Mucosa of stomach (tissue), 1 donor: Measurements from ENCODE around the gene GEMIN5.

Experiments used
- H3K27me3 ChIP-seq: one replicate; pipeline ENCODE4 v1.7.0; 2013; ENCODE audit warnings: mild to moderate bottlenecking, low read length; ENCODE audit not compliant: control insufficient read depth, insufficient read depth
- H3K36me3 ChIP-seq: one replicate; pipeline ENCODE4 v1.7.0; 2013; ENCODE audit warnings: low read length; ENCODE audit not compliant: control insufficient read depth, insufficient read depth
- H3K4me1 ChIP-seq: one replicate; pipeline ENCODE4 v1.7.0; 2013; ENCODE audit warnings: mild to moderate bottlenecking, low read length; ENCODE audit not compliant: control insufficient read depth, insufficient read depth
- H3K4me3 ChIP-seq: one replicate; pipeline ENCODE4 v1.7.0; 2013; ENCODE audit warnings: low read length
- H3K9ac ChIP-seq: one replicate; pipeline ENCODE4 v1.7.0; 2013; ENCODE audit warnings: mild to moderate bottlenecking, low read length, moderate library complexity
- H3K9me3 ChIP-seq: one replicate; pipeline ENCODE4 v1.7.0; 2013; ENCODE audit warnings: mild to moderate bottlenecking, low read length, moderate library complexity; ENCODE audit not compliant: control insufficient read depth
- donor health status: Pancreatic carcinoma.

Gene GEMIN5

GRCh38 chr5:154857530-154858296 is 80.3 kb downstream of the GEMIN5 start:
- Histone ChIP-seq H3K9me3 (no peaks in the 10 kb centered on the region), H3K4me3 (peak overlapping the region; percentile 97), H3K36me3 (no peaks in the 10 kb centered on the region), H3K9ac (peak overlapping the region; percentile 91), H3K27me3 (no peaks in the 10 kb centered on the region), H3K4me1 (peaks cover 20% of the 10 kb centered on the region)

DNA sequence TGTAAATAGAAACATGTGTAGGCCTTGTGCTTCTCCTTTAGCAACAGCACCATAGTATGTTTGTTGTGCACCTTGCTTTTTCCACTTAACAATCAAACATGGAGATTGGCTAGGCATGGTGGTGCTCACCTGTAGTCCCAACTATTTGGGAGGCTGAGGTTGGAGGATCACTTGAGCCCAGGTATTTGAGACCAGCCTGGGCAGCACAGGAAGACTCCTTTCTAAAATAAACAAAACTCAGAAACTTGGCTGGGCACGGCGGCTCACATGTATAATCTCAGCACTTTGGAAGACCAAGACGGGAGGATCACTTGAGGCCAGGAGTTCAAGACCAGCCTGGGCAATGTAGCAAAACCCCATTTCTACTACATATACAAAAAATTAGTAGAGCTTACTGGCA is 86.7 kb downstream of the GEMIN5 start:
- peaks cover 3% of the 10 kb centered on the region for H3K4me1 ChIP-seq
- H3K9ac ChIP-seq: no peak overlapping the region
- no peak overlapping the region for H3K4me3 ChIP-seq
- H3K36me3 ChIP-seq: no peaks in the 10 kb centered on the region
- H3K9me3 ChIP-seq: no peaks in the 10 kb centered on the region
- no peaks in the 10 kb centered on the region for H3K27me3 ChIP-seq

DNA sequence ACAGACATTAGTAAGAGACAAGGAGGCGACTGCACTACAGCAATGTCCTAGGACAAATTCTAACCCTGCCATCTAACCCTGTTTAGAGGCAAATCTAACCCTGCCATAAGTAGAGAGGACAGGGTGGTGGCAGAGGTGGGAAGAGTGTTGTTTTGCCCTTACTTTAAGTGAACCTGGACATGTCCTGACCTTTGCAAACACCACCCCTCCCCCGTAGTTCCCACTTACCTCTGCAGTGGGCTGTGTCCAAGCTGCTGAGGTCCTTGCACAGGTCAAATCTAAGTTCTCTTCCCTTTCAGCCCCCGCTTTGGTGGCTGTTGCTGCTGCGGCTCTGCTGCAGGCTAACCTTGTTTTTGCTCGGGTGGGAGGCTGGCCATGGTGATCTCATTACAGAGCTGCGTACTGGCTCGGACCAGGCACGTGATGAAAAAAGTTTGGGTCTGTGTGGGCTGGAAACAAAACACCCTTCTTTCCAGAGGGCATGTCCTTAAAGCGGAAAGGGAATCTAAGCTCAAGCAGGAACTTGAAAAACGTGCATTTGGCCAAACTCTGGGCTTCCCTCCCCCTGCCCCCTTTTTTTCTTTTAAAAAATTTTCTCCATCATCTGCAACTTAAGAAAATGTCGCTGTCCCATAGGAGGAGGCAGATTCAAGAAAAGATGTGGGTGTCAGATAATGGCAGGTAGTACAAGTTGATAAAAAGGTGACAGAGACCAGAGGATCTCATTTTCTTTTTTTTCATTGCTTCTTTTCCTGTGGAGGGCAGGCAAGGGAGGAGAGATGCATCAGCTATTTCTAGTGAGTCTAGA is 87.6 kb downstream of the GEMIN5 start, which contains the start of gene FAXDC2:
Gene FAXDC2 (minus strand): TSS at position 349 of the 808 bp plus-strand sequence. CDS start 12,425 bp downstream, outside the sequence.
- peak within 1 kb of the TSS; percentile 63 for H3K9ac ChIP-seq
- H3K4me1 ChIP-seq: peaks cover 3% of the 10 kb centered on the region
- H3K9me3 ChIP-seq: no peaks in the 10 kb centered on the region
- H3K4me3 ChIP-seq: peak within 1 kb of the TSS; percentile 15
- no peaks in the 10 kb centered on the region for H3K27me3 ChIP-seq
- H3K36me3 ChIP-seq: no peaks in the 10 kb centered on the region

DNA sequence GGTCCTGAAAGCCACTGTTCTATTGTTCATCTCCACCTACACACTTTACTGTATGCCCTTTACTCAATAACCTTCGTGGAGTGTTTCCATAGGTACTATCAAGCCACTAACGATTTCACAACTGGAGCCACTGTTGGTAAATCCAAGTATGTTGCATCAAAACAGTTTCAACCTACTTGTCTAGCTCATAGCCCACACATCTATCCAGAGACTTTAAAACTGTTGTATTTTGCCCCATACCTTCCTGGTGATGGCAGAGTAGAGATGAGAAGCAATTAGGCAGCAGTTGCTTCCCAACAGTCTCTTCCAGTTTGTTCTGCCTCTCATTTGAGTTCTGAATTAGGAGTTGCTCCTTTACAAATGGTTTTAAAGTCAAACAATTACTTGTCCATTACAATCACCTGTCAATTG is 88.2 kb downstream of the GEMIN5 start:
- H3K27me3 ChIP-seq: no peaks in the 10 kb centered on the region
- H3K4me1 ChIP-seq: peaks cover 3% of the 10 kb centered on the region
- H3K36me3 ChIP-seq: no peaks in the 10 kb centered on the region
- peak overlapping the region; percentile 63 for H3K9ac ChIP-seq
- H3K9me3 ChIP-seq: no peaks in the 10 kb centered on the region
- peak overlapping the region; percentile 15 for H3K4me3 ChIP-seq

- Histone ChIP-seq H3K4me3 (no peak overlapping the region), H3K9me3 (no peaks in the 10 kb centered on the region), H3K9ac (no peak overlapping the region), H3K4me1 (peaks cover 3% of the 10 kb centered on the region), H3K27me3 (no peaks in the 10 kb centered on the region), H3K36me3 (no peaks in the 10 kb centered on the region)
Observed at GRCh38 chr5:154849264-154849785, 88.7 kb downstream of the GEMIN5 start.

DNA sequence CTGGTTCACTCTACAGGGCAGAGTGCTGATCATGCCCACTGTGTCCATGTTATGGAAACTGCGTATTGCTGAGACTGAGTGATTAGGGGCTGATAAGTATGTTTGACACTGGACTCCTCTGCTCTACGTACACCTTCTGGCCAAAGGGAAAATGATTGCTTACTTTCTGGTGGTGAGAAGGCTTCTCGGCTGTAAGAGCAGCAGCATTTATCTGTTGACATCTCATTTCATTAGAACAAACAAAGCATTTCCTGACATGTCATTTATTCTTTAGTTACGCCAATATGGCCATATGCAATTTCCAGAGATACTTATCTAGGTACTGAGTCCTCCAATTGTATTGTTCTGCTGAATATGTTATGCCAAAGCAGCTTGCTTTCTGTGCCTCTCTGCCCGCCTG is 93.2 kb downstream of the GEMIN5 start:
- Histone ChIP-seq H3K4me3 (no peak overlapping the region), H3K9ac (no peak overlapping the region), H3K4me1 (no peaks in the 10 kb centered on the region), H3K27me3 (no peaks in the 10 kb centered on the region), H3K36me3 (no peaks in the 10 kb centered on the region), H3K9me3 (no peaks in the 10 kb centered on the region)

GRCh38 chr5:154842689-154843530 is 95.1 kb downstream of the GEMIN5 start:
- Histone ChIP-seq H3K36me3 (no peaks in the 10 kb centered on the region), H3K9ac (no peak overlapping the region), H3K4me1 (no peaks in the 10 kb centered on the region), H3K9me3 (no peaks in the 10 kb centered on the region), H3K4me3 (no peak overlapping the region), H3K27me3 (no peaks in the 10 kb centered on the region)

DNA sequence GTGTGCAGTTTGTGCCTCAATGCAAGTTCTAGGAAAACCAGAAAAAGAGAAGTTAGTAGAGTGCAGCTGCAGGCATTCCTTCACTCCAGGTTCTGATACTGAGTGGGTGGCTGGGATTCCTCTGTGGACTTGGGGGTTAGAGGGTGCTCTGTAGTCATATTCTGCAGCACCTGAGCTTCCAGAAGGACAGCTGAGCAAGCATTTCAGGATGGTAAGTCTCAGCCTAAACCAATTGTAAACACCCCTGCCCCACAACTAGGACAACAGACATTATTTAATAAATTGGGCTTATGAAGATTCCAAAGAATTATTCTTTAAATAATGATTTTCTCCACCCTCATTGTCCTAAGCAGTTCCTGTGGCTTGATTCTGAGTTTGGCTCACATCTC is 96.7 kb downstream of the GEMIN5 start:
- H3K27me3 ChIP-seq: no peaks in the 10 kb centered on the region
- H3K36me3 ChIP-seq: no peaks in the 10 kb centered on the region
- no peak overlapping the region for H3K9ac ChIP-seq
- no peaks in the 10 kb centered on the region for H3K4me1 ChIP-seq
- no peak overlapping the region for H3K4me3 ChIP-seq
- H3K9me3 ChIP-seq: no peaks in the 10 kb centered on the region

DNA sequence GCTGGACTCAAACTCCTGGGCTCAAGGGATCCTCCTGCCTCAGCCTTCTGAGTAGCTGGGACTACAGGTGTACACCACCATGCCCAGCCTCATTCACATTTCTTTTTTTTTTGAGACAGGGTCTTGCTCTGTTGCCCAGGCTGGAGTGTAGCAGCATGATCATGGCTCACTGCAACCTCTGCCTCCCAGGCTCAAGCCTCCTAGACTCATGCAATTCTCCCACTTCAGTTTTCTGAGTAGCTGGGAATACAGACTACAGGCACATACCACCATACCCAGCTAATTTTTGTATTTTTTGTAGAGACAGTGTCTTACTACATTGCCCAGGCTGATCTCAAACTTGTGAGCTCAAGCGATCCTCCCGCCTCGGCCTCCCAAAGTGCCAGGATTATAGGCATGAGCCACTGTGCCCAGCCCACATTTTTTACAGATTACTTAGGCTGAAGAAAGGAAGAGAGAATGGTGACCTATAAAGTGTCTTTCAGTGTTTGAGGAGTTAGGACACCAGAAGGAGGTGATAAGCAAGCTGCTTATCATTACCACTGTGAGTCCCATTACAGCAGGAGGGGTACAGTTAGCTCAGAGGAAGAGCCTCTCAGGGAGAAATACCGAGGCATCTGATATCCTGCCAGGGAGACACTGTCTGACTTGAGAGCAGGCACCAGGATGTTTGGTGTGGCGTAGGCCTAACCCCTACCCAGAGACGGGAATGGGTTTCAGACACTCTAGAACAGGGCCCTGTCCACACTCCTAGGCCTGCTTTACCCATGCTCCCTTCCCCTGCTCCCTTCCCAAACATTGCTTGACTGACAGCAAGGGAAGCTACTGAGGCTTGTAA is 97.4 kb downstream of the GEMIN5 start:
- no peak overlapping the region for H3K9ac ChIP-seq
- no peaks in the 10 kb centered on the region for H3K36me3 ChIP-seq
- H3K27me3 ChIP-seq: no peaks in the 10 kb centered on the region
- no peaks in the 10 kb centered on the region for H3K9me3 ChIP-seq
- no peaks in the 10 kb centered on the region for H3K4me1 ChIP-seq
- H3K4me3 ChIP-seq: no peak overlapping the region
